Endothelial cell of coronary artery (primary cell): ENCODE results near the gene PEDS1. TPM values are rescaled to one million over a fixed set of nuclear protein-coding genes. Genes with fewer than 3 reads are reported as not detected.

ENCODE experiments used
- total RNA-seq: library from RNA; depleted of rRNA; stranded (reverse); fragments of >200 nt; gene quantifications from 2 replicates; pipeline ENCODE4 v1.2.3, GENCODE V29; 2014

The PEDS1 gene
- 16.9 and 18.7 TPM in 2 replicates for total RNA-seq

DNA sequence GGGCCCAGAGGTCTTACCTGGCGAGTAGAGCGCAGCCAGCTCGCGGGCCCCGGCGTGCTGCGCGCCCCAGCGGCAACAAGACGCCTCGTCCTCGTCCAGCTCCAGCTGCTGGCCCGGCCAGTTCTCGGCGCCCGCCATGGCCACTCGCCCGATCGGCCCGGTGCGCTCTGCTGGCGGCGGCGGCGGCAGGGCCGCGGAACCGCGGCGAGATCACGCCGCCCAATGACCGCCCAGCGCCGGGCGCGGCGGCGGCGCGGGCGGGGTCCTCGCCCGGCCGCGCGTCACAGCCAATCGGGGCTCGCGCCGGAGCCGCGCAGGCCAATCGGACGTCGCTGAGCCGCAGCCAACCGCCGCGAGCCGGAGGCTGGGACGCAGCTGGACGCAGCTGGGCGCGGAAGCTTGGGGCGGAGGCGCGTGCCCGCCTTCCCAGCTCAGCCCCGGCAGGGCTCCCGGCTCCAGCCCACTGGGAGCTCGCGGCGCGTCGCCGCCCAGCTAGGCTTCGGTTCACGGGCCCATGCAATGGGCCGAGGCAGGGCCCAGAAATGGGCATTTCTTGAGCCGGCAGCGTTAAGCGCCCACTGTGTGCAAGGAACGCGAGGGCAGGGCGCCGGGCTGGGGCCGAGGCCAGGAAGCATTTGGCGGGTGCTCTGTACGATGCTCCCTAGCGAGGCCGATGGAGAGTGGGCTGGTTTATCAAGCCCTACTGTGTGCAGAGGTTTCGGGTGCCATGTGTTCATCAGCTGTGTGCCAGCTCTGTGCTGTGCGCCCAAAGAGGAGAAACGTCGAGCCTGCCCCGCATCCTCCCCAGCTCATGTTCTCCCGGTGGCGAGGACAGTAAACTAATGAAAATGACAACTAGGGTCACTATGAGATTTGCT lies at the start of gene PEDS1:
TSS of gene PEDS1 (minus strand) at position 224 of the 878 bp plus-strand sequence. CDS start at position 138, 86 bp downstream.

GRCh38 chr20:50190251-50191064 lies 36.9 kb upstream of the PEDS1 start, which contains the start of gene CEBPB:
Gene CEBPB (plus strand): TSS chr20:50190830. CDS start chr20:50191034, 204 bp downstream.

DNA sequence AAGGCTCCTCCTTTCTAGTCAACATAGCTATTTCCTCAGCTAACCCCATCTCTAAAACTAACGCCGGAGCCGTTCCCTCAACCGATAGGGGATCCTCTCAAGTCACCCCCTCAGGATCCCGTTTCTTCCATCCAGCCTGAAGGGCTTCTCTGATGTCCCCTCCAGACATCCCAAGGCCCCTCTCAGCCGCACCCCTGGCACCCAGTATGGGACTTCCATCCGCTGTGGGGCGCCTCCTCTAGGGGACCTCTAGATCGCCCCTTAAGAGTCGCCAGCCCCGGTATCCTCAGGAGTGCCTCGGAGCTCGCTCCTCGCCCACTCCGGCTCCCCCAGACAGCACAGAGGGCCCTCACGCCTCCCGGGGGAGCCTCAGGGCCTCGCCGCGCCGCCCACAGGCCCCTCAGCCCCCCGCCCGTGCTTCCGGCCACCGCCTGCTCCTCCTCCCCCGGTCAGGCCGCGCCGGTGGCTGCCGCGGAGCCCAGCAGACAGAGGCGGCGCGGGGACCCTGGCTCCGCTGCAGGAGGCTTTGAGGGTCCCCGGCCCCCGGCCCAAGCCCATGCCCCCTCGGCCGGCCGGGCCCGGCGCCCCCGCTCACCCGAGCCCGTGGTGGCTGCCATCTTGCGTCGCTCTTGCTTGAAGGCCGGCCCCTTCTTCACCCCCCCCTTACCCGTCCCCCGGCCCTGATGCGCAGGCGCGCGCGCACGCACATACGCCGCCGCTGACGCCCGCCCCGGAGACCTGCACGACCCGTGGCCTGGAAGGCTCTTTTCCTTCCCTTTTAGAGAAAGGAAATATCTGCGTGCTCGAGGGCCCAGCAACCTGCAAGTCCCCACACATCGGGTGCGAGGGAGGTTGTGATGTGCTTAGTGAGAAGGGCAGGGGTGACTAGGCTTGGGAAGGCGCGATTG lies 40.8 kb downstream of the PEDS1 start, which contains the start of gene UBE2V1:
TSS of gene UBE2V1 (minus strand) at position 639 of the 908 bp plus-strand sequence. CDS start at position 617, 22 bp downstream.

Other genes with a start within 250 kb of the PEDS1 start
- 0.99 and 1.6 TPM in 2 replicates for gene SPATA2, start 238.2 kb downstream of the PEDS1 start, total RNA-seq
- 30.0 and 42.5 TPM in 2 replicates for gene RNF114, start 217.3 kb downstream of the PEDS1 start, total RNA-seq
- 1.5 and 2.9 TPM in 2 replicates for gene SNAI1, start 170.7 kb downstream of the PEDS1 start, total RNA-seq
- gene UBE2V1, start 40.6 kb downstream of the PEDS1 start, total RNA-seq, result 38.3 and 49.0 TPM in 2 replicates
- 5.2 and 12.9 TPM in 2 replicates for gene CEBPB, start 37.1 kb upstream of the PEDS1 start, total RNA-seq